Central memory CD8-positive, alpha-beta T cell (primary cell): ENCODE measurements around the gene VAV2.

ENCODE experiments used
- ATAC-seq: fragments of 150-1000 bp; cut with Tn5 transposase; replicated peaks from 2 replicates; pipeline ENCODE4 v1.10.0; 2022; ENCODE audit warnings: mild to moderate bottlenecking, moderate FRiP score, moderate number of reproducible peaks; ENCODE audit not compliant: poor library complexity, severe bottlenecking; ENCODE audit errors: extremely low read depth
- DNase-seq, 2 donors: peaks; one replicate each; pipeline ENCODE4 v3.0.0; 2021; ENCODE audit warnings: low spot score in 2 of 2
- H3K27ac Mint-ChIP-seq: one replicate; pipeline ENCODE4 v1.8.0; 2022; ENCODE audit warnings: low read depth, mild to moderate bottlenecking, moderate library complexity, mixed read lengths
- H3K27me3 Mint-ChIP-seq: one replicate; pipeline ENCODE4 v1.8.0; 2022; ENCODE audit warnings: mixed read lengths
- H3K36me3 Mint-ChIP-seq: one replicate; pipeline ENCODE4 v1.8.0; 2022; ENCODE audit warnings: mild to moderate bottlenecking, moderate library complexity, mixed read lengths; ENCODE audit not compliant: insufficient read depth
- H3K4me1 Mint-ChIP-seq: one replicate; pipeline ENCODE4 v1.8.0; 2022; ENCODE audit warnings: mixed read lengths
- H3K4me3 Mint-ChIP-seq: one replicate; pipeline ENCODE4 v1.8.0; 2022; ENCODE audit warnings: mild to moderate bottlenecking, moderate library complexity, mixed read lengths
- H3K9me3 Mint-ChIP-seq: one replicate; pipeline ENCODE4 v1.8.0; 2022; ENCODE audit warnings: mixed read lengths

VAV2 gene

GRCh38 chr9:133854765-133855164 is 137.4 kb downstream of the VAV2 start:
- no peak for DNase-seq
- H3K9me3 Mint-ChIP-seq = no peaks in the 10 kb centered on the region
- H3K27ac Mint-ChIP-seq = no peak overlapping the region
- no peaks in the 10 kb centered on the region for H3K4me1 Mint-ChIP-seq
- no peak for ATAC-seq
- no peaks in the 10 kb centered on the region for H3K27me3 Mint-ChIP-seq
- H3K4me3 Mint-ChIP-seq = no peak overlapping the region
- H3K36me3 Mint-ChIP-seq = no peaks in the 10 kb centered on the region

GRCh38 chr9:133854048-133854447 is 138.1 kb downstream of the VAV2 start:
- Mint-ChIP-seq H3K36me3 (no peaks in the 10 kb centered on the region), H3K4me3 (no peak overlapping the region), H3K27ac (no peak overlapping the region), H3K4me1 (no peaks in the 10 kb centered on the region), H3K27me3 (no peaks in the 10 kb centered on the region), H3K9me3 (no peaks in the 10 kb centered on the region)
- ATAC-seq = no peak
- no peak for DNase-seq

GRCh38 chr9:133853331-133853730 is 138.8 kb downstream of the VAV2 start:
- H3K27ac Mint-ChIP-seq = no peak overlapping the region
- no peaks in the 10 kb centered on the region for H3K36me3 Mint-ChIP-seq
- DNase-seq (no peak), ATAC-seq (no peak)
- no peak overlapping the region for H3K4me3 Mint-ChIP-seq
- H3K9me3 Mint-ChIP-seq = no peaks in the 10 kb centered on the region
- no peaks in the 10 kb centered on the region for H3K27me3 Mint-ChIP-seq
- H3K4me1 Mint-ChIP-seq = no peaks in the 10 kb centered on the region

DNA sequence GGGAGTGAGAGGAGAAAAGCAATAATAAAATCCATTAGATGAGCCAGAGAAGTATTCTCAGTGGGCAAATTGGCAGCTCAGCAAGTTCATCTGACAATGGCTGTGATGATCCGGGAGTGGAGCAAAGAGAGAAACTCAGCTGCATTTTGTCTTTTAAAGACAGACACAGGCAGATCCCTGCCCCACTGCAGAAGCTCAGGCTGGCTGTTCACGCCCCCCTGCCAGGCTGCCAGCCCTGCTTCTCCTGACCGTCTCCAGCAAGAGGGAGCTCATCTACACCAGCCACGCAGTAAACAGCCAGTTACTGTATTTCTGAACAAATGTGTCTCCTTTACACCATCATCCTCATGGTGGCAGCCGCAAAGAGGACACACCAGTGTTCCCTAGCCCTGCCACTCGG is 139.7 kb downstream of the VAV2 start:
- Mint-ChIP-seq H3K4me1 (no peaks in the 10 kb centered on the region), H3K27me3 (no peaks in the 10 kb centered on the region), H3K27ac (no peak overlapping the region), H3K36me3 (no peaks in the 10 kb centered on the region), H3K9me3 (no peaks in the 10 kb centered on the region), H3K4me3 (no peak overlapping the region)
- DNase-seq (no peak), ATAC-seq (no peak)

DNA sequence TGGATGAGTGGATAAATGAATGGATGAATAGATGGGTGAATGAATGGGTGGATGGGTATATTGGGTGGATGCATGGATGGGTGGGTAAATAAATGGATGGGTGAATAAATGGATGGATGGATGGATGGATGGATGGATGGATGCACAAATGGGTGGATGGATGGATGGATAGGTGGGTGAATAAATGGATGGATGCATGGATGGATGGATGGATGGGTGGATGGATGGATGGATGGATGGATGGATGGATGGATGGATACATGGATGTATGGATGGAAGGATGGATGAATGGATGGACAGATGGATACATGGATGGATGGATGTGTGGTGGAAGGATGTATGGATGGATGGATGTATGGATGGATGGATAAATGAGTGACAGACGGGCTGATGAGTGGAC is 140.4 kb downstream of the VAV2 start:
- no peak overlapping the region for H3K27ac Mint-ChIP-seq
- H3K27me3 Mint-ChIP-seq = no peaks in the 10 kb centered on the region
- H3K36me3 Mint-ChIP-seq = no peaks in the 10 kb centered on the region
- H3K4me1 Mint-ChIP-seq = no peaks in the 10 kb centered on the region
- H3K9me3 Mint-ChIP-seq = no peaks in the 10 kb centered on the region
- ATAC-seq (no peak), DNase-seq (no peak)
- H3K4me3 Mint-ChIP-seq = no peak overlapping the region

DNA sequence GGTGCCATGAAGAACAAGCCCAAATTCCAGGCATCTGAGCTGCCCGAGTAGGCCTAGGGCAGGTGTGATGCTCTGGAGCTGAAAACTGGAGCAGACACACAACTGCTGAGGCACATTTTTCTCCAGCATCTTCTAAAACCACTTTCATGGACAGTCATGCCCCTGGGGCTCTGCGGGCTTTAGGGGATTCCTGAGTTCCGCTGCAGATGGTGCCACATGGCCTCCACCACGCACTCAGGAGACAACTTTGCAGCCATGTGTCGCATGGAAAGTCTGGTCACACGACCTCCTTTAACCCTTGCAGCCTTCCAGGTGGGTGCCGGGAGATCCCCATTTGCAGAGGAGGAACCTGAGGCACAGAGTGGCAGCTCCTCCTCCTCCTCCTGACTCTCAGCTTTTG is 141.2 kb downstream of the VAV2 start:
- Mint-ChIP-seq H3K9me3 (no peaks in the 10 kb centered on the region), H3K4me1 (no peaks in the 10 kb centered on the region), H3K27ac (no peak overlapping the region), H3K36me3 (no peaks in the 10 kb centered on the region), H3K27me3 (no peaks in the 10 kb centered on the region), H3K4me3 (no peak overlapping the region)
- no peak for ATAC-seq
- no peak for DNase-seq

- no peak overlapping the region for H3K4me3 Mint-ChIP-seq
- H3K27ac Mint-ChIP-seq = no peak overlapping the region
- H3K27me3 Mint-ChIP-seq = no peaks in the 10 kb centered on the region
- H3K36me3 Mint-ChIP-seq = no peaks in the 10 kb centered on the region
- no peaks in the 10 kb centered on the region for H3K9me3 Mint-ChIP-seq
- ATAC-seq (no peak), DNase-seq (no peak)
- H3K4me1 Mint-ChIP-seq = no peaks in the 10 kb centered on the region
These were observed 142.0 kb downstream of the VAV2 start for GRCh38 chr9:133850161-133850560.

GRCh38 chr9:133849110-133849670 is 142.9 kb downstream of the VAV2 start:
- ATAC-seq (no peak), DNase-seq (no peak)
- no peak overlapping the region for H3K27ac Mint-ChIP-seq
- no peaks in the 10 kb centered on the region for H3K9me3 Mint-ChIP-seq
- no peak overlapping the region for H3K4me3 Mint-ChIP-seq
- H3K4me1 Mint-ChIP-seq = no peaks in the 10 kb centered on the region
- H3K36me3 Mint-ChIP-seq = no peaks in the 10 kb centered on the region
- no peaks in the 10 kb centered on the region for H3K27me3 Mint-ChIP-seq

GRCh38 chr9:133848471-133849109 is 143.5 kb downstream of the VAV2 start:
- DNase-seq (no peak), ATAC-seq (no peak)
- Mint-ChIP-seq H3K4me1 (no peaks in the 10 kb centered on the region), H3K36me3 (no peaks in the 10 kb centered on the region), H3K27ac (no peak overlapping the region), H3K4me3 (no peak overlapping the region), H3K27me3 (no peaks in the 10 kb centered on the region), H3K9me3 (no peaks in the 10 kb centered on the region)

DNA sequence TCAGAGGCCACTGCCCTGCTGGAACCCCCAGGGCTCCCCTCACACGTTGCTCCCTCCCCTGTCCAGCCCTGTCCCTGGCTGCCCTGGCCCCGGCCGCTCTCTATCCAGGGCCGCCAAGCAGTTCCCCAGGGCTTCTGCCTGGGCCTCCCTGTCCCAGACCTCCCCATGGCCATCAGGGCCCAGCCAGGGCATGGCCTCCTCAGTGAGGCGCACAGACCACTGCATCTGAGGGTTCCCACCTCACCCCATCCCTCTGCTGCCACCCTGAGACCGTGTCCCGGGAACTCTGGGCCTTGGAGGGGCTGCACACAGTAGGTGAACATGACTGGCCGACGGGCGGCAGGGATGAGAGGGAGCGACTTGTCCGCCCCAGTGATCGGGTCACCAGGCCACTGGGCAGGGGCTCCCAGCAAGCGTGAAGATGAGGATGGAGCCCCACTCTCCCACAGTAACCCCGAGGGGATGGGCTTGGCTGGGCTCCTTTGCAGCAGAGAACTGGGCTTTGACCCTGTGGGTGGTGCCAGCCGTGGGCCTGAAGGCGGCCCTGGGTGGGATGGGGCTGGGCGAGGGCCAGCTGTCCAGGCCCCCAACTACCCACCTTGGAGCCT is 145.5 kb downstream of the VAV2 start:
- no peak overlapping the region for H3K27ac Mint-ChIP-seq
- H3K4me1 Mint-ChIP-seq = no peaks in the 10 kb centered on the region
- H3K4me3 Mint-ChIP-seq = no peak overlapping the region
- DNase-seq (no peak), ATAC-seq (no peak)
- H3K27me3 Mint-ChIP-seq = no peaks in the 10 kb centered on the region
- H3K36me3 Mint-ChIP-seq = no peaks in the 10 kb centered on the region
- H3K9me3 Mint-ChIP-seq = no peaks in the 10 kb centered on the region

- no peaks in the 10 kb centered on the region for H3K27me3 Mint-ChIP-seq
- H3K9me3 Mint-ChIP-seq = no peaks in the 10 kb centered on the region
- ATAC-seq (no peak), DNase-seq (no peak)
- H3K4me1 Mint-ChIP-seq = no peaks in the 10 kb centered on the region
- H3K36me3 Mint-ChIP-seq = no peaks in the 10 kb centered on the region
- no peak overlapping the region for H3K27ac Mint-ChIP-seq
- H3K4me3 Mint-ChIP-seq = no peak overlapping the region
These were observed 146.7 kb downstream of the VAV2 start for GRCh38 chr9:133845440-133845839.

DNA sequence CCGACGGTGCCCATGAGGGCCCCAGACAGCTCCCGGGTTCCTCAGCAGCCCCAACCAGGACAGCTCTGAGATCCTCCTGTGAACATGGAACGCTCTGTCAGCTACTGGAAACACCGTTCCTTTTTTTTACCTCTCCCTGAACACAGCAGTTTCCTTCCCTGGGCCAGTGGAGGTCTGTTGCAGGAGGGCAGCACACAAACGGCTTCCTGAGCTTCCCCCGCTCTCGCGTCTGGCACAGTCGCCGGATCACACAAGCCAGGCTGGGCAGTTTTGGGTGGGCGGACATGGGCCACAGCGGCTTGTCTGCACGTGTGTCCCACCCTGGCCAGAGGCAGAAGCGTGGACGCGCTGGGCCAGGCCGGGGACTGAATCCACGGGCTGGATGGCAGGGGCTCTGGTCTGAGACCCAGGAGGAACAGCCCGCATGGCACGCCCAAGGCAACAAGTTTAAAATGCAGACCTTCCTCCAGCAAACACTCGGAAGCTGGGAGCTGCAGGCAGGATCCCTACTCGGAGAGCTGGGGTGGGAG is 147.2 kb downstream of the VAV2 start:
- Mint-ChIP-seq H3K27me3 (no peaks in the 10 kb centered on the region), H3K9me3 (no peaks in the 10 kb centered on the region), H3K4me3 (no peak overlapping the region), H3K4me1 (no peaks in the 10 kb centered on the region), H3K36me3 (peaks cover 2% of the 10 kb centered on the region), H3K27ac (no peak overlapping the region)
- no peak for DNase-seq
- no peak for ATAC-seq

DNA sequence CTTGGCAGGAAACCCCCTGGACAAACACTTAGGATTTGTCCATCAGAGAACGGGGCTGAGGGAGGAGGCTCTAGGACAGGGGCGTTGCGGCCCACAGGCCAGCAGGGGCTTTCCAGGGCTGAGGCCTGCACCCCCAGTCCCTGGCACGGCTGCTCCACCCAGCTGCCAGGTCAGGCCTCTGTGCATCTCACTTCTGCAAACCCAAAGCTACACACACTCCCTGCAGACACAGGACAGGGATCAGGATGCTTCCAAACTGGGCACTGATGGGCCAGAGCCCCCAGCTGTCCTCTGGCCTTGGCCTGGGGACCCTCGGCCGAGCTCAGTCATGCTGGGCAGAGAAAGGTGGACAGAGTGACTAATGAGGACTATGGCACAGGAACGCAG is 147.7 kb downstream of the VAV2 start:
- no peak overlapping the region for H3K27ac Mint-ChIP-seq
- DNase-seq = no peak

More for the DNA sequence above, 147.7 kb downstream of the VAV2 start:
- H3K4me3 Mint-ChIP-seq = no peak overlapping the region
- H3K36me3 Mint-ChIP-seq = peaks cover 2% of the 10 kb centered on the region
- no peaks in the 10 kb centered on the region for H3K9me3 Mint-ChIP-seq
- H3K27me3 Mint-ChIP-seq = no peaks in the 10 kb centered on the region
- H3K4me1 Mint-ChIP-seq = no peaks in the 10 kb centered on the region
- no peak for ATAC-seq
